TTC549 (cell line): Measurements from ENCODE around the gene OR10G8.
"Not testable (repeated sequence)": the region's sequence is repeated elsewhere in the genome, so short reads cannot be mapped to it uniquely, and the experiment has no call there.

Source experiments
- FAIRE-seq: peaks from 2 replicates; lab custom pipeline; 2012; peaks lifted over from hg19 to GRCh38; lab: Jason Lieb, UNC

OR10G8 gene

GRCh38 chr11:124026498-124026897 is at the start of gene OR10G8:
Gene OR10G8, plus strand, starts transcription at chr11:124026798. Its CDS starts 2,825 bp downstream, at chr11:124029623.
- FAIRE-seq, result no peak

GRCh38 chr11:123977731-123978347 is 48.8 kb upstream of the OR10G8 start, which contains the start of gene OR10S1:
Gene OR10S1, minus strand, starts transcription at chr11:123977781. Its CDS starts 117 bp downstream, at chr11:123977664.
- FAIRE-seq, result no peak

- no peak for FAIRE-seq
These were observed 47.3 kb upstream of the OR10G8 start for GRCh38 chr11:123979311-123979710.

- FAIRE-seq, result no peak
These were observed 31.5 kb upstream of the OR10G8 start, which contains the start of gene OR10G6 for GRCh38 chr11:123995119-123995518. Gene OR10G6, minus strand, starts transcription at chr11:123995161. Its CDS starts 0 bp downstream, at chr11:123995161.

- no peak for FAIRE-seq
These were observed 13.9 kb upstream of the OR10G8 start, which contains the start of gene OR10G4 for GRCh38 chr11:124012697-124013096. Gene OR10G4, plus strand, starts transcription at chr11:124012997. Its CDS starts 2,578 bp downstream, at chr11:124015575.

GRCh38 chr11:124015837-124016236 is 10.8 kb upstream of the OR10G8 start:
- FAIRE-seq, result not testable (repeated sequence)

GRCh38 chr11:124036666-124037065 is 10.1 kb downstream of the OR10G8 start:
- no peak for FAIRE-seq

- FAIRE-seq, result no peak
These were observed 13.0 kb downstream of the OR10G8 start for GRCh38 chr11:124039557-124039956.

GRCh38 chr11:124041254-124041653 is 14.7 kb downstream of the OR10G8 start, which contains the start of gene OR10G7:
Gene OR10G7, minus strand, starts transcription at chr11:124041325. Its CDS starts 2,324 bp downstream, at chr11:124039001.
- no peak for FAIRE-seq

GRCh38 chr11:124043420-124043819 is 16.8 kb downstream of the OR10G8 start:
- FAIRE-seq, result no peak

GRCh38 chr11:124050748-124051147 is 24.1 kb downstream of the OR10G8 start:
- FAIRE-seq, result no peak

- FAIRE-seq, result no peak
These were observed 26.4 kb downstream of the OR10G8 start for GRCh38 chr11:124052966-124053365.

- FAIRE-seq, result no peak
These were observed 42.1 kb downstream of the OR10G8 start for GRCh38 chr11:124068601-124069110.

GRCh38 chr11:124069429-124070401 is 43.1 kb downstream of the OR10G8 start:
- no peak for FAIRE-seq

GRCh38 chr11:124070915-124071622 is 44.5 kb downstream of the OR10G8 start:
- peak; percentile 75 for FAIRE-seq

GRCh38 chr11:124071623-124071948 is 45.0 kb downstream of the OR10G8 start:
- FAIRE-seq, result no peak

GRCh38 chr11:124072147-124072546 is 45.5 kb downstream of the OR10G8 start:
- no peak for FAIRE-seq

- FAIRE-seq, result no peak
These were observed 48.0 kb downstream of the OR10G8 start for GRCh38 chr11:124074554-124074953.

GRCh38 chr11:124075492-124075840 is 48.9 kb downstream of the OR10G8 start:
- FAIRE-seq, result no peak

- FAIRE-seq, result no peak
These were observed 49.4 kb downstream of the OR10G8 start for GRCh38 chr11:124075841-124076651.

- FAIRE-seq, result no peak
These were observed 50.7 kb downstream of the OR10G8 start for GRCh38 chr11:124077266-124077665.
